ENCODE measurements around the gene RLN3. TPM values are rescaled to one million over a fixed set of nuclear protein-coding genes. Genes with fewer than 3 reads are reported as not detected.

Gene RLN3, protein sequence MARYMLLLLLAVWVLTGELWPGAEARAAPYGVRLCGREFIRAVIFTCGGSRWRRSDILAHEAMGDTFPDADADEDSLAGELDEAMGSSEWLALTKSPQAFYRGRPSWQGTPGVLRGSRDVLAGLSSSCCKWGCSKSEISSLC
- not detected in 5 replicates for total RNA-seq (2022; extraction: Qiagen RNA extraction)

DNA sequence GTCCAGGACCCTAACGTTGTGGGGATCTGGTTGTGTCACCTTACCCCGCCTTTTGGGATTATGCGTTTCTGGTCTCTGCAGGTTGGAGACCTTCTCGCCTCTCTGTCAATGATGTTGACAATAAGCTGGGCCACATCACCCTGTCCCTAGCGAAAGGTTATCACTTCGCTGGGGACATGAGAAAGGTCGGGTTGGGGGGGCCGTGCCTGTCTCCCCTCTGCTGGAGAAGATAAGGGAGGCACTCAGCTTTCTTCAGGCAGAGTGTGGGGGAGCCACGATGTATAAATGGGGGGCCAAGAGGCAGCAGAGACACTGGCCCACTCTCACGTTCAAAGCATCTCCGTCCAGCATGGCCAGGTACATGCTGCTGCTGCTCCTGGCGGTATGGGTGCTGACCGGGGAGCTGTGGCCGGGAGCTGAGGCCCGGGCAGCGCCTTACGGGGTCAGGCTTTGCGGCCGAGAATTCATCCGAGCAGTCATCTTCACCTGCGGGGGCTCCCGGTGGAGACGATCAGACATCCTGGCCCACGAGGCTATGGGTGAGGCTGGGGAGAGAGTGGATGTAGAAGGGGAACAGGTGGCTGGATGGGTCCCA lies at the start of gene RLN3:
TSS of gene RLN3 (plus strand) at position 293 of the 595 bp plus-strand sequence. CDS start at position 350, 57 bp downstream.

GRCh38 chr19:14006085-14006765 lies 21.7 kb upstream of the RLN3 start, which contains the start of gene RFX1:
Gene RFX1 (minus strand): TSS chr19:14006320. CDS start chr19:13993843, 12,477 bp downstream.

DNA sequence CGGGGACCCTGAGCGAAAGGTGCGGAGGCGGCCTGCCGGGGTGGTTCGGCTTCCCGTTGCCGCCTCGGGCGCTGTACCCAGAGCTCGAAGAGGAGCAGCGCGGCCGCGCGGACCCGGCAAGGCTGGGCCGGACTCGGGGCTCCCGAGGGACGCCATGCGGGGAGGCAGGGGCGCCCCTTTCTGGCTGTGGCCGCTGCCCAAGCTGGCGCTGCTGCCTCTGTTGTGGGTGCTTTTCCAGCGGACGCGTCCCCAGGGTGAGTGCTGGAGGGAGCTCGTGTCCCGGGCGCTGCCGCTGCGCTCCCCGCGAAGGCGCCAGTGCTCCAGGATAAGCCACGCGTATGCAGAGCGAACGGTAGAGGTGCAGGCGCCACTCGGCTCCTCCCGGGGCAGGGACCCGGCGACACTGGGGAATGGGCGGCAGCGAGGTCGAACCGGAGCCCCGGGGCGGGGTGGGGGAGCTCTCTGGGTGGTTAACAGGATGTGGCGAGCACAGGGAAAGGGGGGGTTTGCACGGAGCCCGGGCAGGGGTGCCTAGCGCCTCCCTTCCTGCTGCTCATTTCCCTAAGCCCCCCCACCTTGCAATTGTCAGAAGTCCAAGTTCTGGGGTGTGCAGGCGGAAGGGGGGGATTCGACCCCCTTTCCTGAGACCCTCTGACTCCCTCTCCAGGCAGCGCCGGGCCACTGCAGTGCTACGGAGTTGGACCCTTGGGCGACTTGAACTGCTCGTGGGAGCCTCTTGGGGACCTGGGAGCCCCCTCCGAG lies 4.0 kb downstream of the RLN3 start, which contains the start of gene IL27RA:
TSS of gene IL27RA (plus strand) at position 44 of the 762 bp plus-strand sequence. CDS start at position 155, 111 bp downstream.

DNA sequence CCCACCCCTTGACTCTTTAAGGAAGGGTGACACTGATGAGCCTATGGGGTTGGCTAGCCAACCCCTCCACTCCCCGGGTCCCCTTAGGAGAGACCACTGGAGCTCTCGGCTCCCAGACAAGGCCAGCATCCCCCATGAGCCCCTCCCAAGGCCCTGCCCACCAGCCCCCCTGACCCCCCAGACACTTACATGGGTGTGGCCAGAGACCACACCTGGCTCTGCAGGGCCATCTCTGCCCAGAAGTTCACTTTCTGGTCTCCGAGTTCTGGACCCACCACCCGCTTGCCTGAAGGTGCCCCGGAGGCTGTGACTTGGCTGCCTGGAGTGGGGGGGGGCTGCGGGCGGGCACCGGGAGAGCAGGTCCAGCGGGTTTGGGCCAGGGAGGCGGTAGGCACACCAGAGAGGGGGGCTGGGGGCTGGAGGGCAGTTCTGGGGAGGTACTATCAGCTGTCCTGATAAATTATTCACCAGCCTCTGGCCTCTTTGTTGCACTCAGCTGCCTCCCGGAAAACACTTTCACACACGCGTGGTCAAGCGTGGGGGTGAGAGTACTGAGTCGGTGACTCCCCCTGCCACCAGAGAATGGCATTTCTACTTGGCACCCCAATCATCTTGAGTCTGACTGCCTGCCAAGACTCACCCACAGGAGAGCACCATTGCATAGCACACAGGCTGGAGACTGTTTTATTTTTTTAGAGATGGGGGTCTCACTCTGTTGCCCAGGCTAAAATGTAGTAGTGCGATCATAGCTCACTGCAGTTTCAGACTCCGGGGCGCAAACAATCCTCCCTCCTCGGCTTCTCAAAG lies 34.0 kb downstream of the RLN3 start, which contains the start of gene PALM3:
TSS of gene PALM3 (minus strand) at position 326 of the 807 bp plus-strand sequence. CDS start at position 230, 96 bp downstream.

GRCh38 chr19:14072535-14073260 lies 44.8 kb downstream of the RLN3 start, which contains the start of gene MISP3:
Gene MISP3 (plus strand): TSS chr19:14072786. CDS start chr19:14073310, 524 bp downstream.

Other genes with a start within 250 kb of the RLN3 start
- 3.0 to 3.6 TPM (median 3.5 TPM) in 5 replicates for gene ZSWIM4, start 232.7 kb upstream of the RLN3 start, total RNA-seq (2022; extraction: Qiagen RNA extraction)
- 1.0 to 4.3 TPM (median 2.9 TPM) in 5 replicates for gene NANOS3, start 151.0 kb upstream of the RLN3 start, total RNA-seq (2022; extraction: Qiagen RNA extraction)
- gene BRME1, start 122.0 kb upstream of the RLN3 start, total RNA-seq (2022; extraction: Qiagen RNA extraction), result 0.26 to 1.0 TPM (median 0.46 TPM) in 5 replicates
- 8.8 to 9.8 TPM (median 9.3 TPM) in 5 replicates for gene CC2D1A, start 121.9 kb upstream of the RLN3 start, total RNA-seq (2022; extraction: Qiagen RNA extraction)
- gene PODNL1, start 89.7 kb upstream of the RLN3 start, total RNA-seq (2022; extraction: Qiagen RNA extraction), result 0.86 to 1.7 TPM (median 1.1 TPM) in 5 replicates
- 15.9 to 19.9 TPM (median 19.6 TPM) in 5 replicates for gene DCAF15, start 75.6 kb upstream of the RLN3 start, total RNA-seq (2022; extraction: Qiagen RNA extraction)
- 4.0 to 6.5 TPM (median 4.6 TPM) in 5 replicates for gene RFX1, start 21.8 kb upstream of the RLN3 start, total RNA-seq (2022; extraction: Qiagen RNA extraction)
- gene IL27RA, start 3.6 kb downstream of the RLN3 start, total RNA-seq (2022; extraction: Qiagen RNA extraction), result 8.8 to 10.3 TPM (median 9.4 TPM) in 5 replicates
- gene PALM3, start 33.9 kb downstream of the RLN3 start, total RNA-seq (2022; extraction: Qiagen RNA extraction), result 1.6 to 2.3 TPM (median 2.0 TPM) in 5 replicates
- gene MISP3, start 44.6 kb downstream of the RLN3 start, total RNA-seq (2022; extraction: Qiagen RNA extraction), result 1.7 to 4.3 TPM (median 3.8 TPM) in 5 replicates
- not detected in 5 replicates for gene C19orf67, start 57.6 kb downstream of the RLN3 start, total RNA-seq (2022; extraction: Qiagen RNA extraction)
- gene SAMD1, start 62.6 kb downstream of the RLN3 start, total RNA-seq (2022; extraction: Qiagen RNA extraction), result 33.4 to 41.5 TPM (median 35.0 TPM) in 5 replicates
- gene PRKACA, start 89.6 kb downstream of the RLN3 start, total RNA-seq (2022; extraction: Qiagen RNA extraction), result 28.1 to 44.1 TPM (median 31.8 TPM) in 5 replicates
- 28.0 to 30.6 TPM (median 30.2 TPM) in 5 replicates for gene ASF1B, start 108.4 kb downstream of the RLN3 start, total RNA-seq (2022; extraction: Qiagen RNA extraction)
- 6.2 to 8.1 TPM (median 7.2 TPM) in 5 replicates for gene ADGRL1, start 178.0 kb downstream of the RLN3 start, total RNA-seq (2022; extraction: Qiagen RNA extraction)